ENCODE results near the gene DPH5.
A peak's percentile ranks its signal among the peaks of the same experiment; 100 is the strongest.
"Not testable (repeated sequence)": the region's sequence is repeated elsewhere in the genome, so short reads cannot be mapped to it uniquely, and the experiment has no call there.

The DPH5 gene

GRCh38 chr1:101041300-101041699, 15.7 kb upstream of the DPH5 start:
- TF ChIP-seq Cebpa-rat (IDR thresholded peaks at IDR 0.05) = no peak
- H3K4me1 ChIP-seq = peaks cover 0 to 9% (median 0%) of the 10 kb centered on the region in 10 experiments; a peak in 1 of 20 replicates
- H3K27me3 ChIP-seq = no peaks in the 10 kb centered on the region

GRCh38 chr1:101040666-101041065, 15.1 kb upstream of the DPH5 start:
- H3K27me3 ChIP-seq = no peaks in the 10 kb centered on the region
- peaks cover 42 to 52% (median 45%) of the 10 kb centered on the region in 11 experiments for H3K9me3 ChIP-seq (replicated peaks in 1 of 11)
- H3K4me2 ChIP-seq = peak overlapping the region in 1 of 11 experiments; percentile 9; a peak in 1 of 22 replicates
- H3K4me3 ChIP-seq = peak overlapping the region in 5 of 10 experiments; percentile 7 to 32 (median 13); a peak in 5 of 20 replicates
- no peak for TF ChIP-seq Cebpa-rat (IDR thresholded peaks at IDR 0.05)
- no peak overlapping the region for H3K27ac ChIP-seq
- H3K9ac ChIP-seq = no peak overlapping the region
- H4K20me1 ChIP-seq = no peaks in the 10 kb centered on the region
- H3K4me1 ChIP-seq = peaks cover 0 to 9% (median 0%) of the 10 kb centered on the region in 10 experiments; a peak in 1 of 20 replicates
- H3K36me3 ChIP-seq = peaks cover 48 to 85% (median 65%) of the 10 kb centered on the region in 11 experiments

More at GRCh38 chr1:101041300-101041699, 15.7 kb upstream of the DPH5 start:
- Histone ChIP-seq H4K20me1 (no peaks in the 10 kb centered on the region), H3K4me3 (peak overlapping the region in 1 of 10 experiments; percentile 22; a peak in 1 of 20 replicates), H3K9me3 (replicated peaks in 1 of 11) (peaks cover 42 to 52% (median 45%) of the 10 kb centered on the region in 11 experiments), H3K36me3 (peaks cover 50 to 87% (median 68%) of the 10 kb centered on the region in 11 experiments), H3K4me2 (no peak overlapping the region), H3K9ac (no peak overlapping the region), H3K27ac (no peak overlapping the region)

- Histone ChIP-seq H3K9ac (no peak overlapping the region), H3K9me3 (replicated peaks in 1 of 11) (peaks cover 42 to 53% (median 45%) of the 10 kb centered on the region in 11 experiments), H4K20me1 (no peaks in the 10 kb centered on the region), H3K36me3 (peaks cover 38 to 77% (median 60%) of the 10 kb centered on the region in 11 experiments), H3K4me2 (no peak overlapping the region), H3K27me3 (no peaks in the 10 kb centered on the region), H3K4me1 (peaks cover 0 to 9% (median 0%) of the 10 kb centered on the region in 10 experiments; a peak in 1 of 20 replicates), H3K27ac (no peak overlapping the region), H3K4me3 (peak overlapping the region in 1 of 10 experiments; percentile 12; a peak in 1 of 20 replicates)
- no peak for TF ChIP-seq Cebpa-rat (IDR thresholded peaks at IDR 0.05)
Observed at GRCh38 chr1:101039245-101039644, 13.7 kb upstream of the DPH5 start.

- Histone ChIP-seq H3K4me2 (no peak overlapping the region), H3K27ac (no peak overlapping the region), H3K4me1 (peaks cover 0 to 9% (median 0%) of the 10 kb centered on the region in 10 experiments; a peak in 1 of 20 replicates), H3K4me3 (no peak overlapping the region), H4K20me1 (no peaks in the 10 kb centered on the region), H3K27me3 (no peaks in the 10 kb centered on the region), H3K9ac (no peak overlapping the region), H3K9me3 (replicated peaks in 1 of 11) (peaks cover 44 to 61% (median 54%) of the 10 kb centered on the region in 11 experiments), H3K36me3 (peaks cover 36 to 79% (median 62%) of the 10 kb centered on the region in 11 experiments)
- TF ChIP-seq Cebpa-rat (IDR thresholded peaks at IDR 0.05) = no peak
Observed at GRCh38 chr1:101037316-101037715, 11.7 kb upstream of the DPH5 start.

- Histone ChIP-seq H3K36me3 (peaks cover 10 to 70% (median 37%) of the 10 kb centered on the region in 11 experiments), H3K27ac (no peak overlapping the region), H3K9me3 (replicated peaks in 1 of 11) (peaks cover 7 to 33% (median 24%) of the 10 kb centered on the region in 11 experiments; a peak in 20 of 22 replicates), H3K4me1 (peaks cover 8 to 15% (median 11%) of the 10 kb centered on the region in 10 experiments; a peak in 19 of 20 replicates), H3K9ac (no peak overlapping the region), H3K4me2 (no peak overlapping the region), H4K20me1 (no peaks in the 10 kb centered on the region), H3K4me3 (no peak overlapping the region), H3K27me3 (no peaks in the 10 kb centered on the region)
- TF ChIP-seq Cebpa-rat (IDR thresholded peaks at IDR 0.05) = no peak
Observed at GRCh38 chr1:101033017-101033416, 7.4 kb upstream of the DPH5 start.

- Histone ChIP-seq H3K4me1 (peaks cover 13 to 24% (median 20%) of the 10 kb centered on the region in 10 experiments), H3K36me3 (peaks cover 3 to 61% (median 28%) of the 10 kb centered on the region in 11 experiments; a peak in 21 of 22 replicates), H3K9me3 (replicated peaks in 1 of 11) (peaks cover 4 to 25% (median 16%) of the 10 kb centered on the region in 11 experiments; a peak in 19 of 22 replicates)
- H3K4me2 ChIP-seq, H3K4me3 ChIP-seq, H4K20me1 ChIP-seq, H3K27me3 ChIP-seq, H3K27ac ChIP-seq, H3K9ac ChIP-seq: not testable (repeated sequence)
Observed at GRCh38 chr1:101032129-101032528, 6.5 kb upstream of the DPH5 start.

GRCh38 chr1:101030881-101031280, 5.3 kb upstream of the DPH5 start:
- H3K4me3 ChIP-seq = no peak overlapping the region
- peaks cover 4 to 21% (median 15%) of the 10 kb centered on the region in 11 experiments; a peak in 19 of 22 replicates for H3K9me3 ChIP-seq (replicated peaks in 1 of 11)
- peaks cover 0 to 50% (median 25%) of the 10 kb centered on the region in 11 experiments; a peak in 18 of 22 replicates for H3K36me3 ChIP-seq
- no peak overlapping the region for H3K9ac ChIP-seq
- no peaks in the 10 kb centered on the region for H3K27me3 ChIP-seq
- H3K27ac ChIP-seq = no peak overlapping the region
- H4K20me1 ChIP-seq = no peaks in the 10 kb centered on the region
- no peak overlapping the region for H3K4me2 ChIP-seq
- peaks cover 21 to 33% (median 29%) of the 10 kb centered on the region in 10 experiments for H3K4me1 ChIP-seq
- TF ChIP-seq Cebpa-rat (IDR thresholded peaks at IDR 0.05) = no peak

GRCh38 chr1:101029184-101029583, 3.6 kb upstream of the DPH5 start:
- H3K4me2 ChIP-seq = peak overlapping the region in 8 of 11 experiments; percentile 4 to 94 (median 86); a peak in 8 of 22 replicates

GRCh38 chr1:101028466-101028865, 2.9 kb upstream of the DPH5 start:
- Histone ChIP-seq H3K27me3 (no peaks in the 10 kb centered on the region), H3K36me3 (peaks cover 0 to 51% (median 27%) of the 10 kb centered on the region in 11 experiments; a peak in 18 of 22 replicates), H3K9me3 (replicated peaks in 1 of 11) (peaks cover 4 to 21% (median 15%) of the 10 kb centered on the region in 11 experiments; a peak in 19 of 22 replicates), H4K20me1 (no peaks in the 10 kb centered on the region), H3K27ac (peak overlapping the region in 1 of 11 experiments; percentile 32; a peak in 1 of 22 replicates), H3K9ac (no peak overlapping the region), H3K4me2 (peak overlapping the region; percentile 4 to 94 (median 85); a peak in 17 of 22 replicates), H3K4me1 (peaks cover 27 to 44% (median 41%) of the 10 kb centered on the region in 10 experiments), H3K4me3 (no peak overlapping the region)
- TF ChIP-seq Cebpa-rat (IDR thresholded peaks at IDR 0.05) = no peak

More at GRCh38 chr1:101029184-101029583, 3.6 kb upstream of the DPH5 start:
- no peaks in the 10 kb centered on the region for H3K27me3 ChIP-seq
- H3K9me3 ChIP-seq (replicated peaks in 1 of 11) = peaks cover 4 to 21% (median 15%) of the 10 kb centered on the region in 11 experiments; a peak in 19 of 22 replicates
- no peak for TF ChIP-seq Cebpa-rat (IDR thresholded peaks at IDR 0.05)
- H3K4me3 ChIP-seq = no peak overlapping the region
- peaks cover 0 to 44% (median 25%) of the 10 kb centered on the region in 11 experiments; a peak in 18 of 22 replicates for H3K36me3 ChIP-seq
- no peaks in the 10 kb centered on the region for H4K20me1 ChIP-seq
- H3K9ac ChIP-seq = no peak overlapping the region
- peaks cover 27 to 42% (median 38%) of the 10 kb centered on the region in 10 experiments for H3K4me1 ChIP-seq
- H3K27ac ChIP-seq = no peak overlapping the region

Data from BLaER1 treated with 17β-estradiol and CSF1 and Interleukin-3, amounts not matched to agents 10 nM and 100 nM (cell line).